ENCODE data around the gene GPATCH11.

Gene GPATCH11

DNA sequence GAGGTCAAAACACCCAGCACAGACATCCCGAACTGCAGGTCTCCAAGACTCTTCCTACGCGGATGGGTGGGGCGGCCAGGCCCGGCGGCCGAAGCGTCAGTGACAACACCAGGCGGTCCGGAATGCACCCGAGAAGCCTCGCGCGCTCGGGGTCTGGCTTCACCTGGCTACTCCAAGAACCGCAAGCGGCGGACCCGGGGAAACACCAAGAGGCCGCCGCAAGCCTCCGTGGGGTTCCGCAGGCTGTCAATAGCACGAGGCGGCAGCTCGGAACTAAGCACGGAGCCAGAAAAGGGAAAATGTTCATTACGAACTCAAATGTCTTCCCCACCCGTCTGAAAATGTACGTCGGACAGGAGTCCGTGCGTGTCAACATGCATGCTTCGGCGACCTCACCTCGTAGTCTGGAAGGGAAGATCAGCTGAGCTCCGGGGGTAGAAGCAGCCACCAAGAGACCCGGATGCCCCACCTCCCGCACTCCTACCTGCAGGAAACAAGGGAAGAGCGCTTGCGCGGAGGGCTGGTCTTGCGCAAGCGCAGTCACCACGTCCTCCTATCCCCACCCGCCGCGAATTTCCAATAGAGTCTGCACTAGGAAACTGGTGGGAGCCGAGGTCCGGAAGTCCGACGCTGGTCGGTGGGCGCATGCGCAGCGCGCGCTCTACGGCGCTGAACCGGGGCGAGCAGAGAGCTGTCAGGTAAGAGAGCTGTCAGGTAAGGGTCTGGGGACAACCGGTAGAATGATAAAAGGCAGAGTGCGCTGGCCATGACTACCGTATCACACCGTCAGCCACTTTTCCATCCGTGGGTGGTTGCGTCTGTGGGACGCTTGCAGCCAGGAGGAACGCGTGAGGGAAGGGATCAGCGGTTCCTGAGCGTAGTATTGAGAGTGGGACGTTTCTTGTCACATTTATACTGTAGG, at the start of gene GPATCH11, which contains the start of gene HEATR5B:
GPATCH11 (plus strand) TSS at position 646 of the 922 bp plus-strand sequence. CDS start 3,864 bp downstream, outside the sequence.
HEATR5B (minus strand) TSS at position 500 of the 922 bp plus-strand sequence. CDS start 958 bp downstream, outside the sequence.
- peak; percentile 95 for DNase-seq

GRCh38 chr2:37037771-37038170, 46.5 kb upstream of the GPATCH11 start:
- DNase-seq: no peak

GRCh38 chr2:37039580-37039979, 44.7 kb upstream of the GPATCH11 start:
- DNase-seq: no peak

- no peak for DNase-seq
Observed at GRCh38 chr2:37052600-37053332, 31.6 kb upstream of the GPATCH11 start.

DNA sequence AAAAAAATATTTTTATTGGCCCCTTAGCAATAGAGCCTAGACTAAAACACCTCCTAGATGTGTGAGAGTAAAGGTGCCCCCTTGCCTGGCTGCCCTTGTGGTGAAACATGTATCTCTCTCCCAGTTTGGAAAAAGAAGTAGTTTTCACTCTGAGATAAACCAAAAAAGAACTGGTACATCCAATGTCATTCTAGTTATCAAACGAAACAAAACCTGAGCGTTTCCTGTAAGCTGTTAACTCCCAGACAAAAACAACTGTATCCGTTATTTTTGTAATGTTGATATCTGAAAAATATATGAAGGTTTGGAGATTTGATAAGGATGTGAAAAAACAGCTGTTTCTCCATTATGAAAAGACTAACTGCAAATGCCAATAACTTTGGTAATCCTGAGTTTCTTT, 24.5 kb upstream of the GPATCH11 start:
- no peak for DNase-seq

- DNase-seq: no peak
Observed at GRCh38 chr2:37060446-37060845, 23.9 kb upstream of the GPATCH11 start.

GRCh38 chr2:37061013-37061711, 23.2 kb upstream of the GPATCH11 start:
- DNase-seq: no peak

DNA sequence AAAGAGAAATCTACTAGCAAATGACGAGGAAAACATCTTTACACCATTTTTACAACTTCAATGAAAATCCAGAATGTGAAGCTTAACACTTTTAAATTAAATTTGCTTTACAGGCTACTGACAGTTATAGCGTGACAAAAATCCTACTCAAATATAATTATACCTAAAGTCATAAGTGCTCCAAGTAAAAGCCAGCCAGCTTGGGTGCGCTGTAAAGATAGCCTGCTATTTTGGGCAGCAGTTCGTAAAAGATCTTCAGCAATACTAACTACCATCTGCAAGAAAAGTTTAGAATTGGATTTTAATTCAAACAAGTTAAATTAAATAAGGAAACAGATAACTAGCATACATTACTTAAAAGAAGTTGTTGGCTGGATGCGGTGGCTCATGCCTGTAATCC, 22.5 kb upstream of the GPATCH11 start:
- DNase-seq: no peak

DNA sequence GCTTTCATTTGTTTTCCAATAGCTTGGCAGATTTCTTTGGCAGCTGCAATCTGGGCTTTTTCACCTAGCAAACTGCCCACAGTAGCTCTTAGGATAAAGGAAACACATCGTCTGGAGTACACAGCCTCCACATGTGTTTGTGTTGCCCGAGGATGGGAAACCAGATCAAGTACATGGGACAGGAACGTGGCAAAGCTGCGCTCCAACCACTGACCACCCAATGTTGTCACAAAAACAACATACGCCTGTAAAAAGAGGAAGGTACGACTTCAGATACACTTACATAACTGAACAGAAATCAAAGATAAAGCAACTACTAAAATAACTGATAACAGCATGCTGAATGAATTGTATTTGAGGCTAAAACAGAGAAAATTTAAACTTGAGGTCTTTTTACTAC, 15.6 kb upstream of the GPATCH11 start:
- DNase-seq: no peak

- no peak for DNase-seq
Observed at GRCh38 chr2:37070931-37071330, 13.4 kb upstream of the GPATCH11 start.

DNA sequence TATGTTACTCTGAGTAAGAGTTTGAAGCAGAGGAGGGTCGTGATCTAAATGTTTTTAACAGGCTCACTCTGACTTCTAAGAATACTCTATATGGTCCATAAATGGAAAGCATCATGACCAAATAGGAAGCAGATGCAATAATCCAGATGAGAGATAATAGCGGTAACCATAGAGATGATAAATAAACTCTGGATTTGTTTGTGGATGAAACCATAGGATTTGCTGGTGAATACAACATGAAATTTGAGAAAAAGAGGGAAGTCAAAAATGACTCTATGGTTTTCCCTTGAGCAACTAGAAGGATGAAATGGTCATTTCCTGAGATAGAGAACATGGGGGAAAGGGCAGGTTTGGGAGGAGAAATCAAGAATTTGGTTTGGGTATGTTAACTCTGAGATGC, 4.1 kb upstream of the GPATCH11 start:
- DNase-seq: no peak

- DNase-seq: no peak
Observed at GRCh38 chr2:37080689-37081088, 3.6 kb upstream of the GPATCH11 start.

DNA sequence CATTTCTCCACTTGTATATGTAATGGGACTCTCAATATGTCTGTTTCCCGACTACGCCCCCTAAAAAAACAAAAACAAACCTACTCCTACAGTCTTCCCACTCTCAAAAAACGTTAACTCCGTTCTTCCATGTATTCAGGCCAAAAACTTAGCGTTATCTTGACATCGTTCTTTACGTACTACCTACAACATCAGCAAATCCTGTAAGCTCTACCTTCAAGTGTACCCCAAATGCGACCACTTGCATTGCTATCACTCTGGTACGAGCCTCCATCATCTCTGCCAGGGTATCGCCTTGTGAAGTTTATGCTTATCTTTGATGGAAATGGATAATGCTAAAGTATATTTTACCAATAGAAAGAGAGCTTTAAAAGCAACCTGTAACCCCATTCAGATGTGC, 479 bp downstream of the GPATCH11 start:
- DNase-seq: no peak

GRCh38 chr2:37085731-37086147, 1.4 kb downstream of the GPATCH11 start:
- no peak for DNase-seq

- DNase-seq: no peak
Observed at GRCh38 chr2:37090019-37090477, 5.7 kb downstream of the GPATCH11 start.

DNA sequence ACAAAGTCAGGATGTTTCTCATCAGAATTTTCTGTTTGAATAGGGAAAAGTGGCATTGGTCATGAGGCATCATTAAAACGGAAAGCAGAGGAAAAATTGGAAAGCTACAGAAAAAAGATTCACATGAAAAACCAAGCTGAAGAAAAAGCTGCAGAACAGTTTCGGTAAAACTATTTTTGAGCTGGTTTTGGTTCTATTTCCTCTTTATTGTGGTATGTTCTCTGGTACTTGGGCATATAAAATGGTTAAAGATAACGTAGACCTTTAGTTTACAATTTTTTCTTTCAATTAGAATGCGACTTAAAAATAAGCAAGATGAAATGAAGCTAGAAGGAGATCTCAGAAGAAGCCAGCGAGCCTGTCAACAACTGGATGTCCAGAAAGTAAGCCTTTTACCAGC, 7.6 kb downstream of the GPATCH11 start:
- no peak for DNase-seq

- no peak for DNase-seq
Observed at GRCh38 chr2:37096568-37096967, 12.2 kb downstream of the GPATCH11 start.

DNA sequence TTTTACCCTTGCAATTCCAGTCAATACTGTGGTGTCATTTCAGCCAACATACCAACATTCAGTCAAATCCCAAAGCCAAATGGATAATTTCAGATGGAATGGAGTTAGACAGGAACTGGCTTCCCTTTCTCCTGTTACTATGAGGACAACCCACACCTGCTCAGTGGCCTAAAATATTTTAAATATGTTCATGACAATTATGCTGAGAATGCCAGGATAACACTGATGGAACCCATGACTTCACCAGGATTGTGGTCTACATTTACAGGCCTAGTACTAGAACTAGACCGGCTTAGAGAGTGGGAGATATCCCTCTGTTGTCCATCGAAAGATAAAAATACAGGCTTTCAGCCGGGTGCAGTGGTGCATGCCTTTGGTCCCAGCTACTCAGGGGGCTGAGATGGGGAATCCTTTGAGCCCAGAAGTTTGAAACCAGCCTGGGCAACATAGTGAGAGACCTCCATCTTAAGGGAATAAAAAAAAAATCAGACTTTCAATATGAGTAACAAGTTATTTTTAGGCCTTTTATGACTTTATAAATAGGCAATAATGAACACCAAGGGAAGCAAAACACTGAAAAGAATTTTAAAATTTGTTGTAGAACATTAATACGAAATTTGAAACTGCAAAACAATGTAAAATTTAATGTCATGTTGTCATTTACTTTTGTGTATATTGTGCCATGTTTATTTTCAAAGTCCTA, 14.2 kb downstream of the GPATCH11 start:
- no peak for DNase-seq

DNA sequence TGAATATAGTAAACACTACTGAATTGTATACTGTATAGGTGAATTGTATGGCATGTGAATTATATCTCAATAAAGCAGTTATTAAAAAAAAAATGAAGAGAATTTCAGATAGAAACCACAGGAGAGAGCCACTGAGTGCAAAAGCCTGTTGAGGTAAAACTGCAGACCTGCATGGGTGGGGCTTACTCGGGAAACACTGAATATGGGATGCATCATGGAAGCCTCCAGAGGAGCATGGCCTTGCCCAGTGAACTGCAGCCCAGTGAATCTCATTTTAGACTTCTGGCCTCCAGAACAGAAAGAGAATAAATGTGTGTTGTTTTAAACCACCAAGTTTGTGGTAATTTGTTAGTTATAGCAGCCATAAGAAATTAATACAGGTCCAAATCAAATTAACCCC, 15.7 kb downstream of the GPATCH11 start:
- no peak for DNase-seq

DNA sequence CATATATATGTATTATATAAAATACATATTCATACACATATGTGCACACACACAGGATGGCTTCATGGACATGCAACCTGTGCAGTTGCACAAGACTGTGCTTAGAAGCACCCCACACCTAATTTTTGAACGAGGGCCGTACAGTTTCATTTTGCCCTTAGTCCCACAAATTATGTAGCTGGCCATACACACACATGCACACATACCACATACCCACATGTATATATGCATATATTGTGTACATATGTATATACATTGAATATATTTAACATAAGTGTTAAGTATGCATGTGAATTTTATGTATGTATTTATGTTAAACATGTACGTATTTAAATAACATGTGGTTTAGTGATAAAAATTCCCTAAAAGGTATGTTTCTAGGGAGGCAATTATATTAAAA, 18.3 kb downstream of the GPATCH11 start:
- no peak for DNase-seq

GRCh38 chr2:37104178-37104577, 19.9 kb downstream of the GPATCH11 start:
- no peak for DNase-seq

- DNase-seq: no peak
Observed at GRCh38 chr2:37105150-37105549, 20.8 kb downstream of the GPATCH11 start.

All from stimulated activated CD4-positive, alpha-beta T cell treated with anti-CD3 and anti-CD28 coated beads, Interleukin-15, amount 100 ng/mL, for 24 hours (primary cell).